ENCODE data around the gene DDR1.
"Not testable (repeated sequence)": the region's sequence is repeated elsewhere in the genome, so short reads cannot be mapped to it uniquely, and the experiment has no call there.

The DDR1 gene

GRCh38 chr6:30883685-30884520 is at the start of gene DDR1:
TSS of gene DDR1 (plus strand) at chr6:30884519. CDS start at chr6:30888730, 4,211 bp downstream.
- DNase-seq (ENCODE audit: low read depth), result peak; percentile 87

- peak; percentile 62 for DNase-seq (ENCODE audit: low read depth)
Measured at GRCh38 chr6:30834646-30835045, 49.7 kb upstream of the DDR1 start.

- no peak for DNase-seq (ENCODE audit: low read depth)
Measured at GRCh38 chr6:30835576-30835975, 48.7 kb upstream of the DDR1 start.

- DNase-seq (ENCODE audit: low read depth), result peak; percentile 96
Measured at GRCh38 chr6:30836431-30836866, 47.9 kb upstream of the DDR1 start.

GRCh38 chr6:30836957-30837356 is 47.4 kb upstream of the DDR1 start:
- peak; percentile 56 for DNase-seq (ENCODE audit: low read depth)

GRCh38 chr6:30837432-30837831 is 46.9 kb upstream of the DDR1 start:
- DNase-seq (ENCODE audit: low read depth), result no peak

GRCh38 chr6:30837870-30838269 is 46.4 kb upstream of the DDR1 start:
- no peak for DNase-seq (ENCODE audit: low read depth)

- DNase-seq (ENCODE audit: low read depth), result no peak
Measured at GRCh38 chr6:30839671-30840070, 44.6 kb upstream of the DDR1 start.

GRCh38 chr6:30840084-30840934 is 44.0 kb upstream of the DDR1 start:
- DNase-seq (ENCODE audit: low read depth), result no peak

GRCh38 chr6:30840935-30841643 is 43.2 kb upstream of the DDR1 start:
- DNase-seq (ENCODE audit: low read depth), result no peak

- peak; percentile 100 for DNase-seq (ENCODE audit: low read depth)
Measured at GRCh38 chr6:30841644-30842504, 42.4 kb upstream of the DDR1 start.

GRCh38 chr6:30842754-30843610 is 41.3 kb upstream of the DDR1 start:
- DNase-seq (ENCODE audit: low read depth), result peak; percentile 97

GRCh38 chr6:30843611-30843998 is 40.7 kb upstream of the DDR1 start:
- no peak for DNase-seq (ENCODE audit: low read depth)

GRCh38 chr6:30844118-30844535 is 40.2 kb upstream of the DDR1 start:
- DNase-seq (ENCODE audit: low read depth), result peak; percentile 92

GRCh38 chr6:30845183-30845582 is 39.1 kb upstream of the DDR1 start:
- no peak for DNase-seq (ENCODE audit: low read depth)

- DNase-seq (ENCODE audit: low read depth), result no peak
Measured at GRCh38 chr6:30847421-30847970, 36.8 kb upstream of the DDR1 start.

- DNase-seq (ENCODE audit: low read depth), result no peak
Measured at GRCh38 chr6:30847971-30848436, 36.3 kb upstream of the DDR1 start.

- DNase-seq (ENCODE audit: low read depth), result peak; percentile 75
Measured at GRCh38 chr6:30849903-30850651, 34.2 kb upstream of the DDR1 start.

- not testable (repeated sequence) for DNase-seq (ENCODE audit: low read depth)
Measured at GRCh38 chr6:30852459-30852858, 31.9 kb upstream of the DDR1 start.

Data from amniotic epithelial cell (primary cell).